Loucy (cell line): ENCODE results near the gene CHCHD5.

Source experiments
- CTCF ChIP-seq: fragments of 200-600 bp; sonication (generic); conservative IDR thresholded peaks from 2 replicates; pipeline ENCODE4 v1.5.1; 2014; ENCODE audit warnings: mild to moderate bottlenecking, antibody characterized with exemption, low read length
- EZH2phosphoT487 ChIP-seq: fragments of 200-600 bp; IDR thresholded peaks from 2 replicates; pipeline ENCODE4 v1.6.1; 2018; ENCODE audit warnings: antibody characterized with exemption, mild to moderate bottlenecking, moderate library complexity, borderline replicate concordance

- no peak for TF ChIP-seq CTCF
- TF ChIP-seq EZH2phosphoT487, result no peak
These were observed 18.3 kb upstream of the CHCHD5 start for GRCh38 chr2:112566104-112566503.
